ENCODE results near the gene SERPINB13. TPM values are rescaled to one million over a fixed set of nuclear protein-coding genes. Genes with fewer than 3 reads are reported as not detected.

Gene SERPINB13
- total RNA-seq, 1 donor from 2014 or later, result not detected

- no peaks in the 10 kb centered on the region for H3K9me3 Mint-ChIP-seq (ENCODE audit: low read depth)
- H3K27ac Mint-ChIP-seq, result no peak overlapping the region
- no peaks in the 10 kb centered on the region for H3K27me3 Mint-ChIP-seq
- no peak for TF ChIP-seq CTCF (IDR thresholded peaks at IDR 0.05; ENCODE audit: unreplicated experiment)
- no peak overlapping the region for H3K4me3 Mint-ChIP-seq (ENCODE audit: low read depth)
- H3K36me3 Mint-ChIP-seq (ENCODE audit: insufficient read depth), result no peaks in the 10 kb centered on the region
- no peaks in the 10 kb centered on the region for H3K4me1 Mint-ChIP-seq (ENCODE audit: low read depth)
- DNase-seq (ENCODE audit: low spot score, unreplicated experiment), result no peak
Observed at GRCh38 chr18:63646936-63647335, 59.8 kb downstream of the SERPINB13 start.

GRCh38 chr18:63648241-63648640 is 61.1 kb downstream of the SERPINB13 start:
- no peaks in the 10 kb centered on the region for H3K27me3 Mint-ChIP-seq
- no peaks in the 10 kb centered on the region for H3K9me3 Mint-ChIP-seq (ENCODE audit: low read depth)
- H3K27ac Mint-ChIP-seq, result no peak overlapping the region
- no peaks in the 10 kb centered on the region for H3K4me1 Mint-ChIP-seq (ENCODE audit: low read depth)
- no peaks in the 10 kb centered on the region for H3K36me3 Mint-ChIP-seq (ENCODE audit: insufficient read depth)
- H3K4me3 Mint-ChIP-seq (ENCODE audit: low read depth), result no peak overlapping the region
- no peak for TF ChIP-seq CTCF (IDR thresholded peaks at IDR 0.05; ENCODE audit: unreplicated experiment)
- no peak for DNase-seq (ENCODE audit: low spot score, unreplicated experiment)

Other genes with a start within 250 kb of the SERPINB13 start
- 38.1 and 38.7 TPM in 2 replicates for gene KDSR, start 220.1 kb upstream of the SERPINB13 start, total RNA-seq
- gene VPS4B, start 164.9 kb upstream of the SERPINB13 start, total RNA-seq, result 49.1 and 56.4 TPM in 2 replicates
- 0.22 TPM in 1 of 2 replicates, not detected in the other for gene SERPINB5, start 110.4 kb upstream of the SERPINB13 start, total RNA-seq
- gene SERPINB12, start 45.0 kb upstream of the SERPINB13 start, total RNA-seq, result not detected in 2 replicates
- gene SERPINB4, start 56.9 kb downstream of the SERPINB13 start, total RNA-seq, result not detected in 2 replicates
- gene SERPINB3, start 74.5 kb downstream of the SERPINB13 start, total RNA-seq, result not detected in 2 replicates
- not detected in 2 replicates for gene SERPINB11, start 115.6 kb downstream of the SERPINB13 start, total RNA-seq
- gene SERPINB7, start 188.1 kb downstream of the SERPINB13 start, total RNA-seq, result not detected in 2 replicates

Measured in progenitor cell of endocrine pancreas (in vitro differentiated cells).